Activated T-cell treated with anti-CD3 and anti-CD28 coated beads, Interleukin-2, amount 50 U/mL, for 4 hours (primary cell): ENCODE results near the gene CACNA1S. TPM values are rescaled to one million over a fixed set of nuclear protein-coding genes. Genes with fewer than 3 reads are reported as not detected.

Experiments used
- ATAC-seq, 2 donors: fragments of 200-7000 bp; cut with Tn5 transposase; one replicate each; pipeline ENCODE4 v1.10.0; 2021
- DNase-seq: peaks from one replicate; pipeline ENCODE4 v3.0.0-alpha.2; 2020
- H3K27me3 Mint-ChIP-seq: one replicate; pipeline ENCODE4 v1.8.0; 2021; ENCODE audit warnings: low read depth, mixed read lengths
- H3K36me3 Mint-ChIP-seq: one replicate; pipeline ENCODE4 v1.8.0; 2022; ENCODE audit warnings: mixed read lengths; ENCODE audit not compliant: insufficient read depth
- H3K4me1 Mint-ChIP-seq: one replicate; pipeline ENCODE4 v1.8.0; 2021; ENCODE audit warnings: low read depth, mixed read lengths
- H3K4me3 Mint-ChIP-seq: one replicate; pipeline ENCODE4 v1.8.0; 2021; ENCODE audit warnings: mild to moderate bottlenecking, moderate library complexity, mixed read lengths
- H3K9me3 Mint-ChIP-seq: one replicate; pipeline ENCODE4 v1.8.0; 2021; ENCODE audit warnings: mixed read lengths
- total RNA-seq, 3 donors: library from RNA; stranded (reverse); gene quantifications; one replicate each; pipeline ENCODE4 v1.2.1, GENCODE V29; 2021

The CACNA1S gene
- total RNA-seq, 3 donors from 2014 or later: not detected

DNA sequence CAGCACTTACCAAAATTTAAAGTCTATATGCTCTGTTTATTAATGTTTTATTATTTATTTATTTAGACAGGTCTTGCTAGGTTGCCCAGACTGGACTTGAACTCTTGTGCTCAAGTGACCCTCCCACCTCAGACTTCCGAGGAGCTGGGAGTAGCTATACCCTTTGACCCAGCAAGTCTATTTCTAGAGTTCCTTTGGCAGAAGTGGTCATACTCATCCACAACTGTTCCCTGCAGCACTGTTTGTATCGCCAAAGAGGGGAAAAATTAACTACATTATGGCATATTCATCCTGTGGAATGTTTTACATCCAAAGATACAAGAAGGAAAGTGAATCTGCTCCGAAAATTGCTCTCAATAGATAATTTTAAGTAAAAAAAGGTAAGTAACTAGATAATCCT lies 28.5 kb downstream of the CACNA1S start:
- no peaks in the 10 kb centered on the region for H3K9me3 Mint-ChIP-seq
- peaks cover 15% of the 10 kb centered on the region for H3K27me3 Mint-ChIP-seq
- ATAC-seq (no peak), DNase-seq (no peak)
- H3K36me3 Mint-ChIP-seq: no peaks in the 10 kb centered on the region
- no peak overlapping the region for H3K4me3 Mint-ChIP-seq
- peaks cover 6% of the 10 kb centered on the region for H3K4me1 Mint-ChIP-seq

DNA sequence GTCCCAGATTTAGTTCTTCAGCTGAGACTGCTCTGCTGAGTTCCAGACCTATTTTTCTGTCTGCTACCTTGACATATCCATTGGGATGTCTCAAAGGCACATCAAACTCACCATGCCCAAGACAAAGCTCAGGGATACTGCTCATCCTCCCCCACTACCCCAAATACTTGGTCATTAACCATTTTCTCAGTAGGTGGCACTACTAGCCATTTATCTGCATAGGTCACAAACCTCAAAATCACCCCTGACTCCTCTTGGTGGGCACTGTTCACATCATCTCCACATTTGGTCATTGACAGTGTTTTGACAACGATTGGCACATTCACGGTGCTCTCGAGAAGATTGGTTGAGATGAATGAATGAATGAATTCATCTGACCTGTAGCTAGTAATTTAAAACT lies 32.1 kb downstream of the CACNA1S start:
- no peaks in the 10 kb centered on the region for H3K36me3 Mint-ChIP-seq
- ATAC-seq: no peak
- no peak for DNase-seq
- no peaks in the 10 kb centered on the region for H3K9me3 Mint-ChIP-seq
- peaks cover 2% of the 10 kb centered on the region for H3K27me3 Mint-ChIP-seq
- no peak overlapping the region for H3K4me3 Mint-ChIP-seq
- H3K4me1 Mint-ChIP-seq: peaks cover 6% of the 10 kb centered on the region

DNA sequence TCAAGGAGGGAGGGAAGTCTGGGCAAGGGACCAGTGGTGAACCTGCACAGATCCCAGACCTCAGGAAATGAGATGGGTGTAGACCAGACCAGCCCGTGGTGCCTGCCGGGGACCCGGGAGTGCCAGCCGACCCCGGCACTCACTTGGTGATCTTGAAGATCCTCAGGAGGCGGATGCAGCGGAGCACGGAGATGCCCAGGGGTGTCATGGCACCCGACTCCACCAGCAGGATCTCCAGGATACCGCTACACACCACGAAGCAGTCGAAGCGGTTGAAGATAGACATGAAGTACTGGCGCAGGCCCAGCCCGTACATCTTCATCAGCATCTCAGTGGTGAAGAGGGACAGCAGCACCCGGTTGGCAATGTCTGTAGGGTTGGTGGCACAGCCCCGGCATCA lies 34.5 kb downstream of the CACNA1S start:
- ATAC-seq (no peak), DNase-seq (no peak)
- Mint-ChIP-seq H3K4me1 (no peaks in the 10 kb centered on the region), H3K36me3 (no peaks in the 10 kb centered on the region), H3K27me3 (peaks cover 2% of the 10 kb centered on the region), H3K4me3 (no peak overlapping the region), H3K9me3 (no peaks in the 10 kb centered on the region)

DNA sequence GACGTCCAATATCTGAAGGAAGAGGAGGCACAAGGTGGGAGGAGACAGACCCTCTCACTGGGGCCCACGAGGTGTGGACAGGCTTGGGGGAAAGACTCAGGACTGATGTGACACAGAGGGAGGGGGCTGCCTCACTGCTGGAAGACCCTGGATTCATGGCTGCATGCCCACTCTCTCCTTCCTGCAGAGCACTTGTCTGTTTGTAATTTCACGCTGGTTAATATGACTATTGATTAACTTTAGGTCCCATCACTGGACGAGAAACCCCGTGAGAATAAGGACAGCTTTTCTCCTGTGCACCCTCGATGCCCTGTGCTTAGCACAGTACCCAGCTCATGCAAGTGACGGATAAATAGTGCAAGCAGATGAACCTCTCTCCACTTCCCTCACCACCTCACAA lies 35.1 kb downstream of the CACNA1S start:
- Mint-ChIP-seq H3K27me3 (peaks cover 2% of the 10 kb centered on the region), H3K9me3 (no peaks in the 10 kb centered on the region), H3K4me3 (no peak overlapping the region), H3K4me1 (no peaks in the 10 kb centered on the region), H3K36me3 (no peaks in the 10 kb centered on the region)
- no peak for ATAC-seq
- DNase-seq: no peak

DNA sequence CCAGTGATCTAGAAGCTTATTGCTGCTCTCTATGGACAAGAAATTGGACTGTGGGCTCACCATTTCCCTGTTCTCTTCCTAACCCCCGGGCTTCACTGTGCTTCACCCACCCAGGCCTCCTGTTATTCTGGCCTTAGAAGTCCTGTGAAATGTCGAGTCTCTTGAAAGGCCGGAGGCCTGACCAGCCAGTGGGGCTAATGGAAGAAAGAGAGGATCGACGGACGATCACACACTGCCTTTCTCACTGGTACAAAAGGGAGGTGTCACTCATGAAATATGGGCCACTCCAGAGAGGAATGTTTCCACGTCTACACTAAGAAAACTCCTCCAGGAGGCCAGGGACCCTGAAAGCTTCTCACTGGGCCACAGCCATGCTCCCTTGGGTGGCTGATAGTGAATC lies 36.1 kb downstream of the CACNA1S start:
- H3K4me3 Mint-ChIP-seq: no peak overlapping the region
- peaks cover 4% of the 10 kb centered on the region for H3K4me1 Mint-ChIP-seq
- ATAC-seq (no peak), DNase-seq (no peak)
- H3K27me3 Mint-ChIP-seq: peaks cover 2% of the 10 kb centered on the region
- no peaks in the 10 kb centered on the region for H3K9me3 Mint-ChIP-seq
- H3K36me3 Mint-ChIP-seq: no peaks in the 10 kb centered on the region

DNA sequence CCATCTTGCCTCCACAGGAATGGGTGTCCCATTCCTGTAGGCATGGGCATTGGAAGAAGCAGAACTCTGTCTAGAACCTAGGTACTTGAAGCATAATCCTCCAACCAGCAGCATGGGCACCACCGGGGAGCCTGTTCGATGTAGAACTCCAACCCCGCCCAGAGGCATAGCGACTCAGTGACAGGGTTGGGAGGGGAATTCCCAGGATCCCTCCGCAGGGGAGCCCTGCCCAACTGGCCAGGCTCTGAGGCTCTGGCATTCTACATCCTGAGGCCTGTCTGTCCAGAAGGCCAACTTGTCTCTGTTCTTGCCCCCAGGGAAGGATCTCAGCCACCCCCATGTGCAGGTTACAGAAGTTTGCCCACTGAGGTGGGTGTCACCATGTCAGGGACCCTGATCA lies 38.2 kb downstream of the CACNA1S start:
- H3K36me3 Mint-ChIP-seq: no peaks in the 10 kb centered on the region
- no peaks in the 10 kb centered on the region for H3K9me3 Mint-ChIP-seq
- H3K4me1 Mint-ChIP-seq: peaks cover 4% of the 10 kb centered on the region
- peaks cover 4% of the 10 kb centered on the region for H3K27me3 Mint-ChIP-seq
- DNase-seq: no peak
- no peak overlapping the region for H3K4me3 Mint-ChIP-seq
- ATAC-seq: no peak

DNA sequence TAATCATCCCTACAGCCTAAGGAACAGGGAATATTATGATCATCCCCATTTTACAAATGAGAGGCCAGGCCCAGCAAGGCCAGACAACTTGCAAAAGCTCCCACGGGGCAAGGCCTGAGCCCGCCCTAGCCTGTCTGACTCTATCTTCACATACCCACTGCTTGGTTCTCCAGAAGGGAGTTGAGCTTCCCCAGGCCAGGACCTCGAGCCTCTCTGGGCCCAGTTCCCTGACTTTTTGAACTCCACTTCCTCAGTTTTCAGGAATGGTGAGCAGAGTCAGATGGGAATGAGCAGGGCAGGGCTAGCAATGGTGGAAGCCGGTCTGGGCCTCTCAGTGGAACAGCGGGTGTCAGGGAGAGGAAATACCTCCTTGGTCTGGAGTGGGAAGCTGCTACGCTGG lies 39.3 kb downstream of the CACNA1S start:
- no peak overlapping the region for H3K4me3 Mint-ChIP-seq
- peaks cover 5% of the 10 kb centered on the region for H3K27me3 Mint-ChIP-seq
- no peaks in the 10 kb centered on the region for H3K9me3 Mint-ChIP-seq
- no peak for ATAC-seq
- peaks cover 4% of the 10 kb centered on the region for H3K4me1 Mint-ChIP-seq
- H3K36me3 Mint-ChIP-seq: no peaks in the 10 kb centered on the region
- no peak for DNase-seq

DNA sequence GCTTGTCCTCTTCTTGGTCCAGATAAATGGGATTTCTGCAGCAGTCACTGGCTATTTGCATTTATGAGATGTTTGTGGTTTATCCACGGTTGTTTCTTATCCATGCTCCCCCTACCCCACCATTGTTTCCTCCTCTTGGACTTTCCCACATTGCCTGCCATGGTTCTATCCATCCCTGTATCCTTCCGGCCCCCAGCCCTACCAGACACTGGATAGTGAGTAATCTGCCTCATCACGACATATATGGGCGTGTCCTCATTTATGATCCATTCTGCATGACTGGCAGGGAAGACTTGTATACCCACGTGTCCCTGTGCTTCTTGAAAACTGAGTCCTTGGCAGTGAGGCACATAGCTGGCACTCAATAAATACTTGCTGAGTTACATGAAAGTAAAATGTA lies 40.1 kb downstream of the CACNA1S start:
- ATAC-seq: no peak
- no peak for DNase-seq
- Mint-ChIP-seq H3K4me1 (peaks cover 4% of the 10 kb centered on the region), H3K9me3 (no peaks in the 10 kb centered on the region), H3K27me3 (peaks cover 8% of the 10 kb centered on the region), H3K4me3 (no peak overlapping the region), H3K36me3 (no peaks in the 10 kb centered on the region)

DNA sequence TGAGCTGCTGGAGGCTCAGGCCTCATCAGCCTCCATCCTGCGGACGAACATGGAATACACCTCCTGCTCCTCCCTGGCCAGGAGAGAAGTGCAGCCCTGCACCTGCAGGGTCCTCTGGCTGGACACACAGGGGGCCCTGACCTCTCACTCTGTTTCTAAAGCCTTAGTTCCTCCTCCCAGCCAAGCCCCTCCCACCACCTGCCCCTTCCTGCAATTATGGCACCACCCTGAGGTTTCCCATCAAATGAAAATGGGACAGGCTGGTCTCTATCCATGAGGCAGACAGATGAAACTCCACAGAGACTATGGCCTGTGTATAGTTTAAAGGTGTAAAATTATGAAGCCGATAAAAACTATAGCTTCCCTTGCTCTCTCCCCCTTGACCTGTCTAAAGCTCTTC lies 42.6 kb downstream of the CACNA1S start:
- peaks cover 4% of the 10 kb centered on the region for H3K4me1 Mint-ChIP-seq
- no peaks in the 10 kb centered on the region for H3K36me3 Mint-ChIP-seq
- no peaks in the 10 kb centered on the region for H3K9me3 Mint-ChIP-seq
- H3K4me3 Mint-ChIP-seq: no peak overlapping the region
- no peak for DNase-seq
- peaks cover 11% of the 10 kb centered on the region for H3K27me3 Mint-ChIP-seq
- no peak for ATAC-seq

DNA sequence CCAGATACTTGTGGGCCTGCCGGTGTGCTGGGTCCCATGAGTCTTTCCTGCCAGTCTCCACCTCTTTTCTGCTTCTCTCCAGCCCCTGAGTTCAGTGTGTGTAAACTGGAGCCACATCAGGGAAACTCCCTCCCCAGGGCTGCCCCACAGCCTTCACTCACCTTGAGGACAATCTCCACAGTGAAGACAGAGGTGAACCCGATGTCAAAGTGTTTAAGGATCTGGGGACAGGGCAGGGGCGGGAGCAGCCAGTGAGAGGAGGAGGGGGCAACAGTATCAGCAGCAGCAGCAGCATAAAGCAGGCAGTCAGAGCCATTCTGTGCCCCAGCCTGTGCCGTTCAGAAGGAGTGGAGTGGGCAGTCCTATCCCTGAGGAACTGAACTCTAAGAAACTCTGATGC lies 43.2 kb downstream of the CACNA1S start:
- H3K9me3 Mint-ChIP-seq: no peaks in the 10 kb centered on the region
- no peak overlapping the region for H3K4me3 Mint-ChIP-seq
- DNase-seq (no peak), ATAC-seq (no peak)
- peaks cover 13% of the 10 kb centered on the region for H3K27me3 Mint-ChIP-seq
- no peaks in the 10 kb centered on the region for H3K36me3 Mint-ChIP-seq
- H3K4me1 Mint-ChIP-seq: peaks cover 4% of the 10 kb centered on the region

DNA sequence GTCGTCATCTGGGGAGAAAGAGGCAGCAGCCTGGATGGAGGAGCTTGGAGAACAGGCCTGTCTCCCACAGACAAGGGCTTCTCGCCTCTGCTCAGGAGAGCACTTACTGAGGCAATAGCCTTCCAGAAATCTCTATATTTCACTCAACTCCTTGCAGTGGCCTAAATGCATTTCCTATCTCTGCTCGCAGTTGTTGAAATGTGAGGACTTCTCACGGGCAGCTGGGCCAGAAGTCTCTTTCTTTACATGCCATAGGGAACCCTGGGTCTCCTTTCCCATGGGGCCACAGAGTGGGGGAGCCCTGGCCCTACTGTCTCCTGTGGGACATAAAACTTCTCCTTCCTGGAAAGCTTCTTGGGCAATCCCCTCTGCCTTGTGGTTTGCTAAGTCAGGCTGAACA lies 45.2 kb downstream of the CACNA1S start:
- Mint-ChIP-seq H3K9me3 (no peaks in the 10 kb centered on the region), H3K27me3 (peaks cover 18% of the 10 kb centered on the region), H3K4me3 (no peak overlapping the region), H3K36me3 (no peaks in the 10 kb centered on the region), H3K4me1 (peaks cover 4% of the 10 kb centered on the region)
- ATAC-seq: no peak
- DNase-seq: no peak

DNA sequence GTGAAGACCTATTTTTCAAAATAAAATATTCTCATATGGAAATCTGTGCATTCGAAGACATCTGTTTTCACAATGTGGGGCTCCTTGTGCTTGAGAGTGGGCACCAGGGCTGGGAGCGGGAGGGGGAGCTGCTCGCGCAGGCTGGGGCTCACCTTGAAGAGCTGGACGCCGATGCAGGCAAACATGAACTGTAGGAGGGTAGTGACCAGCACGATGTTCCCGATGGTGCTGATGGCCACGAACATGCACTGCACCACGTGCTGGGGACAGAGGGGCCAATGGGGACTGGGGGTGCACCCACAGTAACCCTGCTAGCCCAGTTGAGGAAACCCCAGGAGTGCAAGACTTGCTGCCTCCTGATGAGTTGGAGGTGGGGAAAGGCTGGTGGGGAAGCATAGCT lies 46.5 kb downstream of the CACNA1S start:
- peaks cover 18% of the 10 kb centered on the region for H3K27me3 Mint-ChIP-seq
- no peak overlapping the region for H3K4me3 Mint-ChIP-seq
- H3K36me3 Mint-ChIP-seq: no peaks in the 10 kb centered on the region
- DNase-seq (no peak), ATAC-seq (no peak)
- no peaks in the 10 kb centered on the region for H3K4me1 Mint-ChIP-seq
- H3K9me3 Mint-ChIP-seq: no peaks in the 10 kb centered on the region

DNA sequence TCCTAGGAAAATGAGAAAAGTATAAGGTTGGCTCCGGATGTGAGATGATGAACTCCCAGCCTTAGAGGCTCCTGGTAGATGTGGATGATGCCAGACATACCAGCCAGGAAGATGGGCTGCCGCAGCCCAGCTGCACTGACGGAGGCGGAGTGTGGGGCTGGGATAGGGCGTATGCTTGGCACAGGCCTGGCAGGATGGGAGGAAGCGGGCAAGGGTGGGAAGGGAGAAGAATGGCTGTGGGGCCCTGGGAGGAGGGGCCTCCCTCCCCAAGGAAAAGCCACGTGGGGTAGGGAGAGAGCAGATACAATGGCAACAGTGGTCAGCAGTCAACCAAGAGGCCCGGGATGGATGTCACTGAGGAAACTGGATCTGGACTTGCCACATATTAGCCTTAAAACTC lies 47.4 kb downstream of the CACNA1S start:
- DNase-seq (no peak), ATAC-seq (no peak)
- Mint-ChIP-seq H3K9me3 (no peaks in the 10 kb centered on the region), H3K4me1 (no peaks in the 10 kb centered on the region), H3K27me3 (peaks cover 18% of the 10 kb centered on the region), H3K4me3 (no peak overlapping the region), H3K36me3 (no peaks in the 10 kb centered on the region)

DNA sequence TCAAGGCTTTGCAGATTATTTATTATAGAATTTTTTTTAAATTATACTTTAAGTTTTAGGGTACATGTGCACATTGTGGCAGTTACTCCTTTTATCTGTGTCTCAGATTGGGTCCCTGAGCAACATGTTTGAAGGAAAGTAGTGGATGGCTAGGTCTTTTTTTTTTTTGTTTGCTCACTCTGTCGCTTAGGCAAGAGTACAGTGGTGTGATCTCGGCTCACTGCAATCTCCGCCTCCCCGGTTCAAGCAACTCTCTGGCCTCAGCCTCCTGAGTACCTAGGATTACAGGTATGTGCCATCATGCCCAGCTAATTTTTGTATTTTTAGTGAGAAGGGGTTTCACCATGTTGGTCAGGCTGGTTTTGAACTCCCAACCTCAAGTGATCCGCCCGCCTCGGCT lies 49.1 kb downstream of the CACNA1S start:
- Mint-ChIP-seq H3K4me1 (peaks cover under 1% of the 10 kb centered on the region), H3K9me3 (no peaks in the 10 kb centered on the region), H3K4me3 (no peak overlapping the region), H3K36me3 (no peaks in the 10 kb centered on the region), H3K27me3 (peaks cover 13% of the 10 kb centered on the region)
- ATAC-seq (no peak), DNase-seq (no peak)

DNA sequence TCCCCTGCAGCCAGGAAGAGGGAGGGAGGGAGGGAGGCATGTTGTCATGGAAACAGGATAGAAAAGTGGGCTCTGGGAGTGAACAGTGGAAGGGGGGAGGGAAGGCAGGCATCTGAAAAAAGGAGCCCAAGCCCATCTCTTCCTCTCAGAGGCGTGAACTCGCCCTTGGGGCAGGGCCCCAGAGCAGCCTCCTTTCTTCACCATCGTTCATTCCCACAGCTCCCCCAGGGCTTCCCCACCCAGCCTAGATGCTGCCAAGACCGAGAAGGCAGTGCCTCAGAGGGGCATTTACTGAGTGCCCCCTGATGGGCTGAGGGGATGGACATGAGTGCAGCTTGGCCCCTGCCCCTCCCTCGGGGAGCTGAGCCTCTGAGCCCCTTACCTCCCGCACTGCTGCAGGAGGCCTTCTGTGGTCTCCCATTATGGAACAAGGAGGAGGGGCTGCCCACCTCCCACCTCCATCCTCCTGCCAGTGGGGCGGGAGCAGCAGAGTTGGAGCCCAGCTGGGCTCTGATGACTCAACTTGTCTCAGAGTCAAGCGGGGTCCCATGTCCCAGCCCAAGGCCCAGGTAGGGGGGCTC lies 49.6 kb downstream of the CACNA1S start:
- DNase-seq: no peak
- Mint-ChIP-seq H3K4me3 (no peak overlapping the region), H3K4me1 (peaks cover 6% of the 10 kb centered on the region), H3K27me3 (peaks cover 13% of the 10 kb centered on the region), H3K9me3 (no peaks in the 10 kb centered on the region), H3K36me3 (no peaks in the 10 kb centered on the region)
- no peak for ATAC-seq

DNA sequence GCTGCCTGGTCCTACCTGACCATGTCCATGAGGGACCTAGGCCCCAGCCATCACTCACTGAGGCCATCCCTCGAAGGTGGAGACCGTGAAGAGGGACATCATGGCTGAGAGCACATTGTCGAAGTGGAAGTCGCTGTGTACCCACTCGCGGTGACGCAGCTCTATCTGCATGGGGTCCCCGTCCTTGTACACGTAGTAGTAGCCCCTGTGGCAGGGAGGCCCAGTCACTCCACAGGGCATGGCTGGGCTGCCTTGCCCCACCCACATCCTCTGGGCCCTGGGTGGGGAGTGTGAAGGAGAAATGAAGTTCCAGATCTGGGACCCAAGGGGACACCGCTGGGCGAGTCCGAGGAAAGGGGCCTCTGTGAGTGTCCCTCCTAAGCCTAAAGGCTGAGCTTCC lies 50.3 kb downstream of the CACNA1S start:
- ATAC-seq: no peak
- H3K4me3 Mint-ChIP-seq: no peak overlapping the region
- H3K27me3 Mint-ChIP-seq: peaks cover 10% of the 10 kb centered on the region
- peaks cover 10% of the 10 kb centered on the region for H3K4me1 Mint-ChIP-seq
- H3K9me3 Mint-ChIP-seq: no peaks in the 10 kb centered on the region
- H3K36me3 Mint-ChIP-seq: no peaks in the 10 kb centered on the region
- DNase-seq: no peak
